CD4-positive, alpha-beta T cell treated with Interferon alpha-2 for 1 hour (primary cell): ENCODE data around the gene ADAT3.
A peak's percentile ranks its signal among the peaks of the same experiment; 100 is the strongest.

Experiments
- DNase-seq, 2 donors: peaks; one replicate each; pipeline ENCODE4 v3.0.0-alpha.2; 2020 to 2022

Gene ADAT3

DNA sequence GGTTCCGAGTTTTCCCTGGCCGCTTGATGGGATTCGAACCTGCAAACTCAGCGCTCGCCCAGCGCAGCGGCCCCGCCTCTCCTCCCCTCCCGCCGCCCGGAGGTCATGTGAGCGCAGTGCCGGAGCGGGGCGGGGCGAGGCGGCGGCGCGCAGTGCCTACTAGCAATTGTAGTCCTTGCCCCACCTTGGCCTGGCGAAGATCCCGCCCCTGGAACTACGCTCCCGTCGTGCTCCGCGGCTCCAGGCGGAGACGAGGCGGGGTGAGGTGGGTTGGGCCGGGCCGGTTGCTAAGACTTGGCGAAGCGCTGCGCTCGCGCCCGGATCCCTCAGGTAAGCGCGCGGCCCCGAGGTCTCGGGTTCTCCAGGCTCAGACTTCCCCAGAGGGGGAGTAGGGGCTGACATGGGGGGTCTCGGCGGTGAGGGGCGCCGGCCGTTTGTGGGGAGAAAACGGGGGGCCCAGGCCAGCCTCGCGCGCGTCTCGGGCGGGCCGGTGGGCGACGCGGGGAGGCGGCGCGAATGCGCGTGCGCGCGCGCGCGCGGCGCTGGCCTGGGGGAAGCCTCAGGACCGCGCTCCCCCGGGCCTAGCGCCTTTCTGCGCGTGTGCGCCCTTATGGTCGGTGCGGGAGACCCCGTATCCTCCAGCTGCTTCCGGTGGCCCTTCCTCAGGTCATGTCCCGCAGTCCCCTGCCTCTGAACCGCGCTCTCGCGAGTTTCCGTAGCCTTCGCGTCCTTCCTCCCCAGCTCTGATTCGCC is at the start of gene ADAT3, which contains the start of gene SCAMP4:
Gene ADAT3, plus strand, starts transcription at position 290 of the 753 bp plus-strand sequence. CDS start 6,649 bp downstream, outside the sequence.
Gene SCAMP4, plus strand, starts transcription at position 290 of the 753 bp plus-strand sequence. CDS start 9,621 bp downstream, outside the sequence.
- DNase-seq: peak; percentile 99

DNA sequence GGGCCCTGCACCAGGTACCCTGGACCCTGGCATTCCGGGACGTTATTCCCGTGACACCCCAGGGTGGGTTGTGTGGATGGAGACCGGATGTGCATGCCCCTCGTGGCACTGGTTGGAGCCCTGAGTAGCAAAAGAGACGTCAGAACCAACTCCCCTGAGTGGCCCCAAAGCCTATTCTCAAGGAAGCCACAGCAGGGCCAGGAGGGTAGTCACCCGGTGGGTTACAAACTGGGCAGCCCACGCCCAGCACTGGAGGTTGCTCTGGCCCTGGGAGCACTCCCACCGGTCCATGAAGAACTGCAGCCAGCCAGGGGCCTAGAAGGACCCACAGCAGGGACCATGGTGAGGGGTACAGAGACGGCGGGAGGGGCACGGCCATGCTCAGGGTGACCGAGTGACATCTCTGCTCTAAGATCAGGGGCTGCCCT is 49.4 kb upstream of the ADAT3 start:
- peak in 1 of 2 donors; percentile 40 for DNase-seq

DNA sequence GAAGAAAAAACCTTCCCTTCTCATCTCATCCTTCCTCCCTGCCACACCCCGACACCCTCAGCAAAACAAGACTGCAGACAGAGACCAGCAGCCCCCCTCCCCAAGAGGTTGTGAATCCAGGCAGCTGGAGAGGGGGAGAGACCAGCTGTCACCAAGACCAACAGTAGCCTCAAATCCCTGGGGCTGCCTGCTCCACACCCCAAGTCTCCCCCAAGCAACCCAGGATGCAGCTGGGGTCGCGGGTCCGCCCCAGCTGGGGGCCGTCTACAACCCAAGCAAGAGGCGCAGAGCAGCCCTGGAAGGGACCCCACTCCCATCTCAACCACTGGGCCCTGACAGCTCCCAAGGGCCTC is 48.9 kb upstream of the ADAT3 start:
- DNase-seq: no peak

DNA sequence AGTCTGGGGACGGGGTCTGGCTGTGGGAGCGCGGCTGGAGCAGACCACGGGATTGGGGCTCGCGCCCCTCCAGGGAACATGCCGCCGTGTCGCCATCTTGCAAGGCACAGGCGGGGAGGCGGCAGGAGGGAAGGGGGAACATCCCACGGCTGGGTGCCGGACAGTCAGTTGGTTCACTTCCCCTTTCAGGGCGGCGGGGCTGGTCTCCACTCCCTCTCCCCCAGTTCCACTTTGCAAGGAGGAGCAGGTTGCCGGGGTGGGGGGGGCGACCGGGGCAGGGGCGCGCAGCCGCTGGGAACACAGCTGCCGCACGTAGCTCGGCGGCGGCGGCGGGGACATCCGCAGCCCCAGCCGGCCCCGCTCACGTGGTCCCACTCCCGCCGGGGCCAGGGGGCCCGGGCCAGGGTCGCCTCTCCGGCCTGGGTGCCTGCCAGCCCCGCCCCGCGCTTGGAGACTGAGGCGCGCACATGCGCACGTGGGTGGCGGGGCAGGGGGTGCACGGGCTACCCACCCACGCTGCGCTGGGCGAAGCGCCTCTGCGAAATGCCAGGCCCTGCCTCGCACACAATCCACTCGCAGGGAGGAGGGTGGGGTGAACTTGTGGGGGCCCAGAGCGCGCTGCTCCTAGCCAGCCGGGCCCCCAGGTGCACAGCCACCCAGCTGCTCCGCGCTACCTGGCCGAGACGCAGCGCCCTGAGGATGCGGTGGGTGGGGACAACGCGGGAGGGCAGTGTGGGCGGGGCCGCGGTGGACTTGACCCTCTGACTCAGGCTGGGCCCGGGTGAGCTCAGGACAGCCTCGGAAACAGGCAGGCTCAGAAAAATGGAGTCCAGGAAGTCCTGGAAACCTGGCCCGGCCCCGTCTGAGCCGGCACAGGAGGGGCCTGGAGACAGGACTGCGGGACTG is 48.2 kb upstream of the ADAT3 start:
- peak; percentile 49 to 73 for DNase-seq

DNA sequence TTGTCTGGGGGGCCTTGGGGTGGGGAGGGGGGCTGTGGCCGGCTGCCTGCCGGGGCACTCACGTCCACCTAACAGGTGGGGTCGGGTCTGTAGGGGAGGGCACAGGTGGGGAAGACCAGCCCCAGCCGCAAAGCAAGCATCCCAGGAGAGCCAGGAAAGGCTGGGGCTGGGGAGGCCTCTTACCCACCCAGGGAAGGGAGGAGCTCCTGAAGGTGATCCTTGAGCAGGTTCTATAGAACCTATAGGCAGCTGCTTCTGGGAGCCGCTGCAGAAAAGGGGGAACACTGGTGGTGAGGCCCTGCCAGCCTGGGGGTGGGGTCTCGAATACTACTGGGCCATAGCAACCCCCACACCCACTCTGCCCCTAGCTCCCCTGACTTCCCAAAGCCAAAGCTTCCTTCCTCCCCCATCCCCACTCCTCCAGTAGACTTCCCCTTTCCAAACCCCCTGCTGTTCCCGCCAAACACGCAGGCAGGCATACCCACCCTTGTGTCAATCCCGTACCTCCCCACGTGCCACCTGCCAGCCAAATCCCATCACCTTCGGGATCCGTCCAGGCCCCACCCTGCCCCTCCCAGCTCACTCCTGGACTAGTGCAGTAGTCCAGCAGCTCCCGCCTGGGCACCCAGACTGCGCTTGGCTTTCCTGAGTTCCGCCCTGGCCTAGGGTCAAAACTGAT is 47.4 kb upstream of the ADAT3 start:
- no peak for DNase-seq

DNA sequence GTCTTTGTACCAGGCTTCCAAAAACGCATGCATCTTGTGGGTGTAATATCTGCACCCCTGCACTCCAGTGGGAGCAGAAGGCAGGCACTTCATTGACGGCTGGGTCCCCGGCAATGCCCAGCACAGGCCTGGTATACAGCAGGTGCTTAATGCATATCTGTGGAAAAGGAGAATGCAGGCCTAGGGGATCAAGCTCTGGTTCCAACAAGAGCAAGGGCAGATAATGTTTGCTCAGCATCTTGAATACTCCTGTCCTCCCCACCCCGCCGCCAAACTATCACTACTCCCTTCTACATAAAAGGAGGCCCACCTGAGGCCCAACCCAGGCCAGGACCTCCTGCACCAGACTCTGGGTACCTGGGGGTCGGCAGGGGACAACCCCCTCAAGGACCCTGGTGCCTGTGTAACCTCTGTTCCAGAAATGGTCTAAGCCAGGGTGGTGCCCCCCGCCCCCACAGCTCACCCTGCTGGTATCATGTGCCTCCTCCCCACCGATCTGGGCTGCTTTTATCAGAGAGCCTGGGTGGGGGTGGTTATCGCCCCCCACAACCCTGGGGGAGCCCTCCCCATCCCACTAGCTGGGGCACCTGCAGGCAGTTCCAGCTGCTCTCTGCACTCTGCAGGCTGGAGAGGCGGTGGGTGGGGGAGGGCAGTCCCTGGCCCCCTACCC is 46.7 kb upstream of the ADAT3 start:
- DNase-seq: no peak

DNA sequence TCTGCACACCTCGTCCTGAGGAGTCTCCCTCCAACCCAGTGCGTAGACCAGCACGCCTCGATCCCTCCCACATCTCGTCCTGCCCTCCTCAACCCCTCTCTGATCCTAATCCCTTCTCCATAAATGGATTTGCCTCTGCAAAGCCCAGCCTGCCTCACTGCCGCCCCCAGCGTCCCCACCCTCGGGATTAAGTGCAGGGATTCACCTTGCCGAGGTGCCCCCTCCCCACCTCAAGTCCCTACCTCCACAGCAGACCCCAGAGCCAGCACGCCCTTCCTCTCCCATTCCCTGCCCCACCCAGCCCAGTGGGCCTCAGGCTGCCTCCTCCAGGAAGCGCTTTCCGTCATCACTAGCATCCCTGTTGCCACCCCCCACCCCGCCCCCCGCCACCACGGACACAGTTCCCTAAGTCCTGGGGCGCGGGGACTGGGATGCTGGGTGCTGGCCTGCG is 45.8 kb upstream of the ADAT3 start:
- DNase-seq: no peak

DNA sequence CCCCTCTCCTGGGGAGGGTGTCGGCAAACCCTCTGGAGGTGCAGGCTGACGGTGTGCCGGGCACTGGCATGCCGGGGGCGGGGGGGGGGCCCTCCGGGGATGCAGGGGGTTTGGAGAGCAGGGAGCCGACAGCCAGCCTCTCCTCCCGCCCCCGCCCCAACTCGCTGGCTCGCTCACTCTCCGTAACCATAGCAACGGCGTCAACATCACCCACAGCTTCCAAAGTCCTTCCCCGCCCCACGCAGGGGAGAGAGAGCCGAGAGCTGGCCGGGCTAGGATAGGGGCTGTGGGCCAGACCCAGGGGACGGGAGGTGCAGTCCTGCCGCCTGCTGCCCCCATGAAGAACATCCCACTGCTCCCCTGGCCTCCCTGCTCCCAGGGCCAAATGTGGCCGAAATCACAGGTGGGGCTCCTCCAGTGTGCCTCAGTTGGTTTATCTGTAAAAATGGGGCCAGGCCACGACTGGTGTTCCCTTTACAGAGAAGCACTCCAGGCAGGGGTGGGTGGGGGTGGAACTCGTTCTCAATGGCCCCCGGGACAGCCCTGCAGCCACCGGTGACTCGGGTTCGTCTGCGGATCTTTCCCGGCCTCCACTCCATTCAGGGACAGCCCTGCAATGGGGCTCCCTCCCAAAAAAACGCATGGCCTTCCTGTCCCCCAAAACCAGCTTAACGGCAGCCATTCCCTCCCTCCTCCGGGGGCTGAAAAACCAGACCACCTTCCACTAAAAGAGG is 45.0 kb upstream of the ADAT3 start:
- DNase-seq: peak; percentile 69 to 74

DNA sequence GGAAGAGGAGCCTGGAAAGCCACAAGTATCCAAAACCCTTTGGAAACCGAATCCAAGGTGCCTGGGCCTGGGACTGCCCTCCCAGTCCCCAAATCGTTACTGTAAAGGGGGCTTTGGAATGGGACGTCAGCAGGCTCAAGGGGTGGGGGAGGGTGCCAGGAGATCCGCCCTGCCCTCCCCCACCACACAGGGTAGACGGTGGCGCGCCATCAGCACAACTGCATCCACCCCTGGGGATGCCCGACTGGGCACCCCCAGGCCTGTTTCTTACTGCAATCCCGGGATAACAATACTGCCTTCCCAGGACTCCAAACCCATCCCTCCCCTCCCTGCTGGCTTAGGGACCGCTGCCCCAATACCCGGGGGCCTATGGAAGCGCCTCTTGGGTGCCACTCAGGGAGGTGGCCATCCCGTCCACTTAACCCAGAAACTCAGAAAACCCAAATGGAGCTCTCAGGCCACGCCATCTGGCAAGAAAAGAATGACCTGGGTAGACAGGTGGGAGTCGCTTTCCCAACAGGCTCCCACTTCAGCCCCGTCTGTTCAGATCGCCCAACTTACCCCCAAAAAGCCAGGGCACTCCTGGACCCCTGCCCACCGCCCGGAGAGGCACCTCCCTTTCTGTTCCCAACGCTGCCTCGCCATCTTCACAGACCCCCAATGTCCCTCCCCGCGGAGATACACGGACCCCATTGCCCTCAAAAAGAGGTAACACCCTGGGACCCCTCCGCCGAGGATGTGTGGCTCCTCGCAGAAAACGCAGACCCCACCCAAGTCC is 44.2 kb upstream of the ADAT3 start:
- DNase-seq: no peak

DNA sequence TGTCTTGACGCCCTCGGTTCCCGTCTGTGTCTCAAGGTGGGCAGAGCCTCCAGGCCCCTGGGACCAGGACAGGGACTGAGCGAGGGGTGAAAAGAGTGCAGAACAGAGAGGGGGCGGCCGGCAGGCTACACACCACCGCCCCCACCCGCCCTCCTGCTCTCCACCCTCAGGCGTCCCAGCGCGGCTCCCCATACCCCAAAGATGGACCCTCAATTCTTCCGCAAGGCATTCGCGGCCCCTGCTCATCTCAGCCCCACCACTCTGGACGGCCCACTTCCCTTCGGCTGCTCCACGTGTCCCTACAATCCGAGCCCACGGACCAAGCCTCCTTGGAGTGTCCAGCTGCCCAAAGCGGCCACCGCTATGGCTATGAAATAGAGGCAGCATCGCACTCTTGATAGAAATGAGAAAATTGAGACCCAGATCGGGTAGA is 43.6 kb upstream of the ADAT3 start:
- DNase-seq: no peak

DNA sequence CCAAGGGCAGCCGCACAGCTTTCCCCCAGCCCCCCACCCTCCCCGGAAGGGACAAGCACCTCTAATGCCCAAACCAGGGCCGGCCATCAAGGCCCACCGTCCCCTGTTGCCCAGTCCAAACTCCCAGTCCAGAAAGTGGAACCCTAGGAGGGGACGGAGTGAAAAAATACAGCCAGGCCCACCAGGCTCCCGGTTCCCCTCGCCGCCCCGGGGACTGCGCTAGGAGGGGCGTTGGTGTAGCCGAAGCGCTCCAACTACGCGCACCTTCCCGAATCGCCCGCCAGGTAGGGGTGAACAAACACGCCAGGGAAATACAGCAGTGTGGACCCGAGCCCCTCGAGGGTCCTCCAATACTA is 43.2 kb upstream of the ADAT3 start:
- no peak for DNase-seq

DNA sequence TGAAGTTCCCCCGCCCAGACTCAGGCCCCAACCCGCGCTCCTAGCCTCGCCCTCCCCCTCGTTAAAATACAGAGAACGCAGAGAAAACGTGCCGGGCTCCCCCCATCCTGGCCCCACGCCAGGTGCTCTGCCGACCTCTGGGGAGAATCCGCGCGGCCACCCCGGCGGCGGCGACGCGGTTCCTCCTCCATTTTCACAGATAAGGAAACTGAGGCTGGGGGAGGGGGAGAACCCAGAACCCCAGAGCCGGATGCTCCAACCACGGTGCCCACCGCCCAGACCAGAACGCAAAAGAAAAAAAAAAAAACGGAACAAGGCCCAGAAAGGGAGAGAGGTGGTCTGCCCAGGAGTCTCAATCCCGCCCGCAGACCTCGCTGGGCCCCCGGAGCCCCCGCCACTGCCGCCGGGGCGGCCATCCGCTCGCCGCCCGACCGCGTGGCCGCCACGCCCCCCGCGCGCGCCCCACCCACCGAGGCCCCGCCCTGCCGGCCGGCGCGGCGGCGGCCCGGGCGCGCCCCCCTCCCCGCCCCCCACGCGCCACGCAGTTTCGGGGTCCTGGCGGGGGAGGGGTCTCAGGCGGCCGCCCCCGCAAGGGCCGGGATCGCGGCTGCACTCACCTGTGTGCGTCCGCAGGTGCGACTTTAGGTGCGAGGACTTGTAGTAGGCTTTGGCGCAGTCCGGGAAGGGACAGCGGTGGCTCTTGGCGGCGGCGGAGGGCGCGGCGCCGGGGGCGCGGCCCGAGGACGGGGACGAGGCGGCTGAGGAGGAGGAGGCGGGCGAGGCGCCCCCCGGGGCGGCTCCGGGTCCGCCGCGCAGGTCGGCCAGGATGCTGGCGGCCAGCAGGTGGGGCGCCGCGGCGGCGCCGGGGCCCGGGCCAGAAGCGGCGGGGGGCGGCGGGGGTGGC is 42.5 kb upstream of the ADAT3 start:
- DNase-seq: peak; percentile 44 to 70

DNA sequence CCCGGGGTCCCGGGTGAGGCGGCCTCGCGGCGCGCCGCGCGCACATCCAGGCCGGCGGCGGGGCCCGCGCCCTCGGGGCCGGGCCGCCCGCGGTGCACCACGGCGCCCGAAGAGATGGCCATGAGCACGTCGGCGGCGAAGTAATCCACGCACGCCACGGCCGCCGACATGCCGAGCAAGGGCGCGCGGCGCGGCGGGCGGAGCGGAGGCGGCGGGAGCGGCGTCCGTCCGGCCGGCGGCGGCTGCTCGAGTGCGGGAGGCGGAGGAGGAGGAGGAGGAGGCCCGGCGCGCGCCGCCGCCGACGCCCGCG is 41.9 kb upstream of the ADAT3 start, which contains the start of gene KLF16:
Gene KLF16, minus strand, starts transcription at position 252 of the 310 bp plus-strand sequence. Its CDS starts 82 bp downstream, at position 170.
- no peak for DNase-seq

DNA sequence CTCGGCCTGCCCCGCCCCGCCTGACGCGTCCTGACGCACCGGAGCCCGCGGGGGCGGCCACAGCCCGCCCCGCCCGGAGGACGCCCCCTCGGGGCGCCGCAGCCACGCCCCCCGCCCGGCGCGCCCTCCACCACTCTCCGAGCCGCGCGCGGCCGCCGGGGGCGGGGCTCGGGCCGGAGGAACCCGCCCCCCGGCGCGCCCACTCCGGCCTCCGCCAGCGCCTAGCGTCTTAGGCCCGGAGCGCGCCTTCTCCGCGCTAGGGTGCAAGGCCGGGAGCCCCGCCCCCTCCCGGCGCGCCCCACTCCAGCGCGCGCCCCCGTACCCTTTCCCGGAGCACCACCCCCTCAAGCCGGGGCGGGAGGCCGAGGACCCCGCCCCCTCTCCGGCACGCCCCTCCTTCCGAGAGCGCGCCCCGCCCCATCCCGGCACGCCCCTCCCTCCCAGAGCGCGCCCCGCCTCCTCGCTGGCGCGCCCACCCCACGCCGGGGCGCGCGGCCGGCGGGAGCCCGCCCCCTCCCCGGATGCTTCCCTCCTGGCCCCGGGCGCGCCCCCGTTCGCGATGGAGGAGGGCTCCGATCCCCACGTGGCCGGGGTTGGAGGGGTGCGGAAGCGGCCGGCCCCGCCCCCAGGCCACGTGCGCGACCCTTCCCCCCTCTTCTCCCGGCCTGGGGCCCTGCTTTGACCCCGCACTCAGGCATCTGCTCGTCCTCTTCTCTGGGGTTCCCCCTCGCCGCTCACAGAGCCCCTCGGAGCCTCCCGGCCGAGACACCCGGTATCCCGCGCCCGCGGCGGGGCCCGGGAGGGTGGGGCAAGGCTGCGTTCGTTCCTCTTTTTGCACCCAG is 41.3 kb upstream of the ADAT3 start:
- DNase-seq: peak; percentile 91 to 94

DNA sequence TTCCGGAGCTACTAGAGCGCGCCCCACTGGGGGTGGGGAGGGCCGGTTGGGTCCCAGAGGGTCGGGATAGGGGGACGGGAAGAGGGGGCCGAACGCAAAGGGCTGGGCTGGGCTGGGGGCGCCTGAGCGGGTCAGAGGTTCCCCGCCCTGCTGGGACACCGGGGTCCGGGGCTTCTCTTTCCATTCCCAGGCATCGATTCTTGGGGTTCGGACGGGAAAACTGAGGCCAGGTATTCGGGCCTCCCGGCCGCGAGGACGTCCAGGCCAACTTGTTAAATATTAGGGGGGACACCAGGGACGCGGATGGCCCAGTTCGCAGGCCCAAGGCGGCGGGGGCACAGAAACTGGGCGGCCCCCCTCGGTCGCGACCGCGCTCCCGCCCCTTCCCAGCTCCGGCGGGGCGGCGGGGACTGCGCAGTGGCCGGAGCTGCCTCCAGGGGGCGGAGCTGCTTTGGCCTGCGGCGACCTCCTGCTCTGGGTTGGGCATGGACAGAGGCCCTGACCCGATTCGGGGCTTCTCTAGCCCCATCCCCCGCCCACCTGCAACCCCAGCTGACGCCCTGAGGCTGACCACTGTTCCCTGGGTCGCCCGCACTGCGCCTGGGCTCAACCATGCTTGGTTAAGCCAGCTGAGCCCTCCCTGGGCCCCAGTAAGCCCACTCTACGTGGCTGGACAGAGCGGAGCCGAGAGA is 40.6 kb upstream of the ADAT3 start:
- peak; percentile 68 to 72 for DNase-seq

DNA sequence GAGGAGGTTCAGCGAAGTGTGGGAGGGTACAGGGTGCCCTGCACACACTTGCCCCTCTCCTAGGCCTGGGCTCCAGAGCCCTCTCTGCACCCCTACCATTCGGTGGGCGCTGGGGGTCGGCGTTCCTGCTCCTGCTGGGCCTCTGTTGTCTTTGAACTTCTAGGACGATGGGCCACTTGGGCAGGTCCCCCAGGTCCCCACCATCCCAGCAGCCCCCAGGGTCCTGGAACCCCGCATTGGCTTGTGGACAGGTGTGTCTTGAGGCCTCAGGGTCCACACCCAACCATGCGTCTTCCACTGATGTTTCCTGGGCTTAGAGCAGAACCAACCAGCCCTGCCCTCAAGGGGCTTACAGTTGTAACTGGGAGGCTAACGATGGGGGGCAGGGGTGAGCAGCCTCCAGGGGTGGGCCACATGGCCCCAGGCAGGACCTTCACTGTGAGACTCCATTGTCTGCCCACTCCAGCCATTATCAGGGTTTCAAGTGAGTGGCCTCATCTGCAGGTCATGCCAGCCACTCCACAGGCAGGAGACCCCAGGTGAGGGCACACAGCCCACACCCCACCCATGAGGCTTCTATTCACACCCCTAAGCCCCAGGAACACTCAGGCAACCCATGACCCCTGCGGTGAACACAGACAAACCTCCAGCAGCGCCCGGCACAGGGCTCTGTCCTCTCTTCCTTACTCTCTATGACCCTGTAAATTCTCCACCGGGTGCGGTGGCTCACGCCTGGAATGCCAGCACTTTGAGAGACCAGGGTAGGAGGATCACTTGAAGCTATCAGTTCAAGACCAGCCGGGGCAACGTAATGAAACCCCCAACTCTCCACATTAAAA is 39.8 kb upstream of the ADAT3 start:
- no peak for DNase-seq

DNA sequence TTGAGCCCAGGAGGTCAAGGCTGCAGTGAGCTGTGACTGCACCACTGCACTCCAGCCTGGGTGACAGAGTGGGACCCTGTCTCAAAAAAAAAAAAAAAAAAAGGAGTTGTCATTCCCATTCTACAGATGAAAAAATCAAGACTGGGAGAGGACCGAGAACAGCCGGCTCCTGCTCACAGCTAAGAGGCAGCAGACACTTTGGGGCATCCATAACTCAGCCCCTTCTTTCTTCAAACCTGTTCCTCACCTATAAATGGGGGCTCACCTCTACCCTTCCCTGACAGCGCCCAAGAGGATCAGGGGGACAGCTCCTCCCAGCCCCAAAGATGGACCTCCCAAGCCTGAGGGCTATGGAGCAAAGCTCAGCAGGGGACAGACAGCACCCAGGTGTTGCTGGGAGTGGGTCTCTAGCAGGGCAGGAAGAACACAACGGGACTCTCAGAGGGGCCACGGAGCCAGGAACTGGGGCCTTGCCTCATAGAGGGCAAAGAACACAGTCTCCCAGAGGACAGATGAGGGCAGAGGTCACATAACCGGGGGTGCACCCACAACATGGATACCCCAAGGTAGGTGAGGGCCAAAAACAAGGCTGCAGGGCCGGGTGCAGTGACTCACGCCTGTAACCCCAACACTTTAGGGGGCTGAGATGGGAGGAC is 38.4 kb upstream of the ADAT3 start:
- DNase-seq: no peak
